ENCODE results near the gene BCL11A. TPM values are rescaled to one million over a fixed set of nuclear protein-coding genes. Genes with fewer than 3 reads are reported as not detected.

BCL11A gene
- total and polyA plus RNA-seq, 2 experiments from 2014 or later: 57.5 to 77.6 TPM

DNA sequence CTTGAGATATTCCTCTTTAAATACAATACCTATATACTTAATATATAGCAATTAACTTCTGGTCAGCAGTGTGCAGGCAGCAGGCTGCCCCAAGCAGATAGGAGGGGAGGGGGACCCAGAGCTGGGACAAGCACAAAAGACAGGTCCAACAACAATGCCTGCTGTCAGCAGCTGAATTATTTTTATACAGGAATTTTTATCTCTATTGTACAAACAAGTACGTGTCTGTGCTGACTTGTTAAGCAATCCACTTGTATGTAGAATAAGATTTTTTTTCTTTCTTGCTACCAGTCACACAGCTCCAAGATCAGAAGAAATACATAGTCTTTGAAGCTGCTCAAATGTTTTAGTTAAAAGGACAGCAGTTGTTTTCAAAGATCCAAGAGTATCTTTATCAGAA, 16.7 kb downstream of the BCL11A start (continued):
- TF ChIP-seq ZNF462 (CRISPR knock-in tag; IDR thresholded peaks at IDR 0.05): no peak
- TF ChIP-seq JUNB (IDR thresholded peaks at IDR 0.05; ENCODE audit: unreplicated experiment): no peak
- no peak for TF ChIP-seq NANOG (IDR thresholded peaks at IDR 0.05; ENCODE audit: borderline replicate concordance)
- no peak for TF ChIP-seq CTCF (conservative IDR thresholded peaks at IDR 0.05; ENCODE audit: low read depth in 2 of 2)
- no peak for TF ChIP-seq POLR2AphosphoS5 (IDR thresholded peaks at IDR 0.05; ENCODE audit: low read depth)
- TF ChIP-seq REST (IDR thresholded peaks at IDR 0.05; ENCODE audit: unreplicated experiment): no peak
- no peak for TF ChIP-seq STAT1 (IDR thresholded peaks at IDR 0.05; ENCODE audit: unreplicated experiment)
- no peak for TF ChIP-seq CREB1 (CRISPR knock-in tag; IDR thresholded peaks at IDR 0.05; ENCODE audit: low read depth)
- TF ChIP-seq, protein P1, sequence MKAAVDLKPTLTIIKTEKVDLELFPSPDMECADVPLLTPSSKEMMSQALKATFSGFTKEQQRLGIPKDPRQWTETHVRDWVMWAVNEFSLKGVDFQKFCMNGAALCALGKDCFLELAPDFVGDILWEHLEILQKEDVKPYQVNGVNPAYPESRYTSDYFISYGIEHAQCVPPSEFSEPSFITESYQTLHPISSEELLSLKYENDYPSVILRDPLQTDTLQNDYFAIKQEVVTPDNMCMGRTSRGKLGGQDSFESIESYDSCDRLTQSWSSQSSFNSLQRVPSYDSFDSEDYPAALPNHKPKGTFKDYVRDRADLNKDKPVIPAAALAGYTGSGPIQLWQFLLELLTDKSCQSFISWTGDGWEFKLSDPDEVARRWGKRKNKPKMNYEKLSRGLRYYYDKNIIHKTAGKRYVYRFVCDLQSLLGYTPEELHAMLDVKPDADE (IDR thresholded peaks at IDR 0.05): no peak

Measured in GM23338 (cell line).